HEK293 (cell line): ENCODE results near the gene SLC6A9.
A peak's percentile ranks its signal among the peaks of the same experiment; 100 is the strongest.

Source experiments
- CTCF ChIA-PET: fragments of 350-600 bp; formaldehyde crosslinking; extraction: SDS; loops from one replicate; lab custom pipeline; 2021; ENCODE audit warnings: antibody characterized with exemption; lab: Yijun Ruan, JAX
- POLR2A ChIA-PET: fragments of 300-600 bp; formaldehyde crosslinking; extraction: SDS; loops from one replicate; lab custom pipeline; 2020; ENCODE audit warnings: antibody characterized with exemption, inconsistent platforms; lab: Yijun Ruan, JAX
- H3K27ac ChIP-seq: fragments of 200-500 bp; sonication (Bioruptor generic); 2 replicates; pipeline ENCODE4 v1.5.1; 2014; ENCODE audit warnings: low read depth, low read length, control low read depth, inconsistent platforms; ENCODE audit errors: extremely low read depth
- H3K36me3 ChIP-seq, 2 experiments: fragments of 200-500 bp in 1 of 2; sonication (Bioruptor generic) in 1 of 2; 1 replicate in 1 of 2; 2 replicates in 1 of 2; pipeline ENCODE4 v1.5.1; 2014 to 2017; ENCODE audit warnings: inconsistent platforms in 2 of 2, low read length in 2 of 2; ENCODE audit not compliant: control insufficient read depth in 2 of 2, insufficient read depth in 1 of 2
- H3K4me1 ChIP-seq: fragments of 200-500 bp; sonication (Bioruptor generic); 2 replicates; pipeline ENCODE4 v1.5.1; 2014; ENCODE audit warnings: mild to moderate bottlenecking, low read length, inconsistent platforms; ENCODE audit not compliant: control insufficient read depth, insufficient read depth
- H3K4me3 ChIP-seq: 2 replicates; pipeline ENCODE4 v1.5.1; 2011; ENCODE audit warnings: low read depth, mild to moderate bottlenecking, control low read depth, low read length, moderate library complexity
- H3K9me3 ChIP-seq: fragments of 200-500 bp; sonication (Bioruptor generic); 2 replicates; pipeline ENCODE4 v1.5.1; 2014; ENCODE audit warnings: low read depth, low read length, inconsistent platforms; ENCODE audit not compliant: control insufficient read depth, insufficient read depth
- GFI1B ChIP-seq: fragments of 450-650 bp; formaldehyde crosslinking; IDR thresholded peaks from 2 replicates; pipeline ENCODE4 v1.5.1; 2016; ENCODE audit warnings: missing biosample characterization, missing genetic modification characterization
- KLF10 ChIP-seq: fragments of 450-650 bp; IDR thresholded peaks from 2 replicates; pipeline ENCODE4 v1.5.1; 2018; ENCODE audit warnings: missing biosample characterization, mild to moderate bottlenecking, missing genetic modification characterization
- KLF9 ChIP-seq: fragments of 450-650 bp; formaldehyde crosslinking; IDR thresholded peaks from 2 replicates; pipeline ENCODE4 v1.5.1; 2016; ENCODE audit warnings: missing biosample characterization, missing genetic modification characterization, low read depth
- MZF1 ChIP-seq: fragments of 450-650 bp; formaldehyde crosslinking; IDR thresholded peaks from 2 replicates; pipeline ENCODE4 v1.5.1; 2017; ENCODE audit warnings: missing biosample characterization, missing genetic modification characterization, borderline replicate concordance
- SCRT1 ChIP-seq: fragments of 450-650 bp; formaldehyde crosslinking; IDR thresholded peaks from 2 replicates; pipeline ENCODE4 v1.5.1; 2016; ENCODE audit warnings: missing biosample characterization, missing genetic modification characterization, borderline replicate concordance
- SCRT2 ChIP-seq: fragments of 450-650 bp; formaldehyde crosslinking; IDR thresholded peaks from 2 replicates; pipeline ENCODE4 v1.5.1; 2016; ENCODE audit warnings: missing biosample characterization, missing genetic modification characterization
- TCF7L2 ChIP-seq: IDR thresholded peaks from 2 replicates; pipeline ENCODE4 v1.6.1; 2011; ENCODE audit warnings: low read depth, mild to moderate bottlenecking, inconsistent platforms, low read length, moderate library complexity, borderline replicate concordance
- ZBTB17 ChIP-seq: fragments of 450-650 bp; formaldehyde crosslinking; IDR thresholded peaks from 2 replicates; pipeline ENCODE4 v1.5.1; 2016; ENCODE audit warnings: missing biosample characterization, missing genetic modification characterization
- ZBTB20 ChIP-seq: fragments of 450-650 bp; formaldehyde crosslinking; IDR thresholded peaks from 2 replicates; pipeline ENCODE4 v1.5.1; 2016; ENCODE audit warnings: missing biosample characterization, missing genetic modification characterization
- ZBTB21 ChIP-seq: fragments of 450-650 bp; formaldehyde crosslinking; IDR thresholded peaks from 2 replicates; pipeline ENCODE4 v1.5.1; 2017; ENCODE audit warnings: missing biosample characterization, missing genetic modification characterization
- ZBTB48 ChIP-seq: fragments of 450-650 bp; formaldehyde crosslinking; IDR thresholded peaks from 2 replicates; pipeline ENCODE4 v1.5.1; 2016; ENCODE audit warnings: missing biosample characterization, missing genetic modification characterization
- ZEB2 ChIP-seq: fragments of 450-650 bp; formaldehyde crosslinking; IDR thresholded peaks from 2 replicates; pipeline ENCODE4 v1.5.1; 2016; ENCODE audit warnings: missing biosample characterization, missing genetic modification characterization
- ZFP3 ChIP-seq: fragments of 450-650 bp; formaldehyde crosslinking; IDR thresholded peaks from 2 replicates; pipeline ENCODE4 v1.5.1; 2016; ENCODE audit warnings: low read depth, missing biosample characterization, missing genetic modification characterization
- ZFP41 ChIP-seq: fragments of 450-650 bp; formaldehyde crosslinking; IDR thresholded peaks from 2 replicates; pipeline ENCODE4 v1.5.1; 2016; ENCODE audit warnings: missing biosample characterization, missing genetic modification characterization, borderline replicate concordance
- ZNF133 ChIP-seq: fragments of 450-650 bp; formaldehyde crosslinking; IDR thresholded peaks from 2 replicates; pipeline ENCODE4 v1.5.1; 2016; ENCODE audit warnings: missing biosample characterization, missing genetic modification characterization
- ZNF146 ChIP-seq: fragments of 450-650 bp; formaldehyde crosslinking; IDR thresholded peaks from 2 replicates; pipeline ENCODE4 v1.5.1; 2016; ENCODE audit warnings: missing biosample characterization, missing genetic modification characterization
- ZNF157 ChIP-seq: fragments of 450-650 bp; formaldehyde crosslinking; IDR thresholded peaks from 2 replicates; pipeline ENCODE4 v1.5.1; 2016; ENCODE audit warnings: missing biosample characterization, missing genetic modification characterization
- ZNF174 ChIP-seq: fragments of 450-650 bp; formaldehyde crosslinking; IDR thresholded peaks from 2 replicates; pipeline ENCODE4 v1.5.0; 2017; ENCODE audit warnings: missing biosample characterization, mild to moderate bottlenecking, missing genetic modification characterization
- ZNF175 ChIP-seq: fragments of 450-650 bp; formaldehyde crosslinking; IDR thresholded peaks from 2 replicates; pipeline ENCODE4 v1.5.1; 2016; ENCODE audit warnings: missing biosample characterization, missing genetic modification characterization
- ZNF221 ChIP-seq: fragments of 450-650 bp; formaldehyde crosslinking; IDR thresholded peaks from 2 replicates; pipeline ENCODE4 v1.5.1; 2017; ENCODE audit warnings: missing biosample characterization, missing genetic modification characterization, borderline replicate concordance
- ZNF223 ChIP-seq: fragments of 450-650 bp; formaldehyde crosslinking; IDR thresholded peaks from 2 replicates; pipeline ENCODE4 v1.5.1; 2016; ENCODE audit warnings: missing biosample characterization, missing genetic modification characterization
- ZNF239 ChIP-seq: fragments of 450-650 bp; formaldehyde crosslinking; IDR thresholded peaks from 2 replicates; pipeline ENCODE4 v1.5.1; 2016; ENCODE audit warnings: missing biosample characterization, missing genetic modification characterization
- ZNF24 ChIP-seq: fragments of 450-650 bp; formaldehyde crosslinking; IDR thresholded peaks from 2 replicates; pipeline ENCODE4 v1.5.1; 2016; ENCODE audit warnings: missing biosample characterization, missing genetic modification characterization
- ZNF292 ChIP-seq: fragments of 450-650 bp; formaldehyde crosslinking; IDR thresholded peaks from 2 replicates; pipeline ENCODE4 v1.5.1; 2016; ENCODE audit warnings: low read depth, missing biosample characterization, missing genetic modification characterization, borderline replicate concordance
- ZNF423 ChIP-seq: fragments of 450-650 bp; formaldehyde crosslinking; IDR thresholded peaks from 2 replicates; pipeline ENCODE4 v1.5.1; 2016; ENCODE audit warnings: missing biosample characterization, missing genetic modification characterization
- ZNF596 ChIP-seq: fragments of 450-650 bp; IDR thresholded peaks from 2 replicates; pipeline ENCODE4 v1.5.0; 2018; ENCODE audit warnings: missing biosample characterization, mild to moderate bottlenecking, missing genetic modification characterization, moderate library complexity
- ZNF701 ChIP-seq: fragments of 450-650 bp; formaldehyde crosslinking; IDR thresholded peaks from 2 replicates; pipeline ENCODE4 v1.5.1; 2016; ENCODE audit warnings: missing biosample characterization, missing genetic modification characterization
- ZNF776 ChIP-seq: fragments of 450-650 bp; formaldehyde crosslinking; IDR thresholded peaks from 2 replicates; pipeline ENCODE4 v1.5.0; 2017; ENCODE audit warnings: missing biosample characterization, missing genetic modification characterization, borderline replicate concordance
- ZNF791 ChIP-seq: fragments of 450-650 bp; formaldehyde crosslinking; IDR thresholded peaks from 2 replicates; pipeline ENCODE4 v1.5.1; 2016; ENCODE audit warnings: missing biosample characterization, missing genetic modification characterization
- ZNF830 ChIP-seq: fragments of 450-650 bp; IDR thresholded peaks from 2 replicates; pipeline ENCODE4 v1.5.0; 2018; ENCODE audit warnings: missing biosample characterization, missing genetic modification characterization, low read depth, mild to moderate bottlenecking, moderate library complexity
- TF ChIP-seq, protein P1 (sequence below): fragments of 450-650 bp; formaldehyde crosslinking; IDR thresholded peaks from 2 replicates; pipeline ENCODE4 v1.5.1; 2017; ENCODE audit warnings: missing biosample characterization, mild to moderate bottlenecking, missing genetic modification characterization, moderate library complexity
- TF ChIP-seq, protein P2 (sequence below): fragments of 450-650 bp; formaldehyde crosslinking; IDR thresholded peaks from 2 replicates; pipeline ENCODE4 v1.5.1; 2016; ENCODE audit warnings: missing biosample characterization, missing genetic modification characterization
- TF ChIP-seq, protein P3 (sequence below): fragments of 450-650 bp; formaldehyde crosslinking; IDR thresholded peaks from 2 replicates; pipeline ENCODE4 v1.5.1; 2016; ENCODE audit warnings: missing biosample characterization, missing genetic modification characterization
- TF ChIP-seq, protein P4 (sequence below): fragments of 450-650 bp; formaldehyde crosslinking; IDR thresholded peaks from 2 replicates; pipeline ENCODE4 v1.5.0; 2017; ENCODE audit warnings: missing biosample characterization, missing genetic modification characterization, borderline replicate concordance

Gene SLC6A9

DNA sequence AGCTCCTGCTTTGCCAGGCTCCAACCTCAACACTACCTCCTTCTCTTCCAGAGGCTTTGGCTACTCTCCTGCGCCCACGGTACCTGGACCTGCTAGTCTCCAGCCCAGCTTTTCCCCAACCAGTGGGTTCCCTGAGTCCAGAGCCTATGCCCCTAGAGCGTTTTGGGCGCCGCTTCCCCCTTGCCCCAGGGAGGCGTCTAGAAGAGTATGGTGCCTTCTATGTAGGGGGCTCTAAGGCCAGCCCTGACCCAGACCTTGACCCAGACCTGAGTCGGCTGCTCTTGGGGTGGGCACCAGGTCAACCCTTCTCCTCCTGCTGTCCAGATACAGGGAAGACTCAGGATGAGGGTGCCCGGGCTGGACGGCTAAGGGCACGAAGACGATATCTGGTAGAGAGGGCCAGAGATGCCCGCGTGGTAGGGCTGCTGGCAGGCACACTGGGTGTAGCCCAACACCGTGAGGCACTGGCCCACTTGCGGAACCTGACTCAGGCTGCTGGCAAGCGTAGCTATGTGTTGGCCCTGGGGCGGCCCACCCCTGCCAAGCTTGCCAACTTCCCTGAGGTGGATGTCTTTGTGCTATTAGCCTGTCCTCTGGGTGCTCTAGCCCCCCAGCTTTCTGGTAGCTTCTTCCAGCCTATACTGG is 59.8 kb downstream of the SLC6A9 start:
- H3K9me3 ChIP-seq: no peaks in the 10 kb centered on the region
- peaks cover 0 to 52% of the 10 kb centered on the region in 2 experiments; a peak in 1 of 3 replicates for H3K36me3 ChIP-seq
- POLR2A ChIA-PET: interaction anchor here (1.7 kb wide), 1 partner anchor 321 kb away, joined by 5 read pairs; the partner anchor contains the start of gene KDM4A
- H3K4me3 ChIP-seq: no peak overlapping the region
- no peak for TF ChIP-seq ZNF133
- no peak for TF ChIP-seq TCF7L2
- TF ChIP-seq ZNF157 (tag by site-specific recombination): no peak
- no peak overlapping the region for H3K27ac ChIP-seq
- no peaks in the 10 kb centered on the region for H3K4me1 ChIP-seq
- CTCF ChIA-PET: interaction anchor here (0.6 to 1.2 kb wide), 5 partner anchors 36 to 699 kb away, joined by 3 to 7 read pairs (median 3); no protein-coding TSS in a partner anchor

DNA sequence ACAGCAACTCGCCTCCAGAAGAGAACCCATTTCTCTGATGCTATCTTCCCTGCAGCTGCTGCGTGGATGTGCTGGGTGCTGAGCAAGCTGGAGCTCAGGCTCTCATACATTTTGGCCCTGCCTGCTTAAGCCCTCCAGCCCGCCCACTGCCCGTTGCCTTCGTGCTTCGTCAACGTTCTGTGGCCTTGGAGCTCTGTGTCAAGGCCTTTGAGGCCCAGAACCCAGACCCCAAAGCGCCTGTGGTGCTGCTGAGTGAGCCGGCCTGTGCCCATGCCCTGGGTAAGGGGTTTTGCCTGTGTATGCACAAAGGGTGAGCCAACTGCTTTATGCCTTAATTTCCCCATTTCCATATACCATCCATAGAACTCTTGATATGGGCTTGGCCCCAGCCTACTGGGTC is 60.4 kb downstream of the SLC6A9 start:
- ChIA-PET CTCF (interaction anchor here (0.6 to 1.2 kb wide), 4 partner anchors 18 to 700 kb away, joined by 3 to 7 read pairs (median 3); no protein-coding TSS in a partner anchor), POLR2A (interaction anchor here (1.7 kb wide), 1 partner anchor 321 kb away, joined by 5 read pairs; the partner anchor contains the start of gene KDM4A)

DNA sequence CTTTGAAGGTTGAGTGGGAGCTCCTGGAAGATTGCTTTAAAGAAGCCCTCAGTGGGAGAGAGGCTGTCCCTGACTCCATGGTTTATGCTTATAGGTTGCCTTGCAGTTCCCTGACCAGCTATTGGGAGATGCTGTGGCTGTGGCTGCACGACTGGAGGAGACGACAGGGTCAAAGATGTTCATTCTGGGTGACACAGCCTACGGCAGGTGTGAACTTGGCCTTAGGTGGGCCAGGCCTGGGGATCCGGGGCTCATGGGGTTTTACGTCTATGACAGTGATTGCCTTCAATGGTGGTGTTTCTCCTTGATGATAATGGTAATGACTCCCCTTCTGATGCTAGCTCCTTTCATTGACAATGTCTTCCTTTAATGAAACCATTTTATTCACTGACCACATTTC is 60.8 kb downstream of the SLC6A9 start:
- no peak overlapping the region for H3K27ac ChIP-seq
- peak overlapping the region; percentile 89 for H3K4me3 ChIP-seq
- ChIA-PET CTCF (interaction anchor here (0.6 to 1.2 kb wide), 4 partner anchors 17 to 700 kb away, joined by 3 to 7 read pairs (median 3); no protein-coding TSS in a partner anchor), POLR2A (interaction anchor here (0.8 to 1.7 kb wide), 2 partner anchors 21 to 320 kb away, joined by 3 to 5 read pairs; partner anchors contain the start of gene KDM4A)
- no peaks in the 10 kb centered on the region for H3K9me3 ChIP-seq
- H3K36me3 ChIP-seq: peaks cover 0 to 53% of the 10 kb centered on the region in 2 experiments; a peak in 1 of 3 replicates
- no peaks in the 10 kb centered on the region for H3K4me1 ChIP-seq
- TF ChIP-seq ZBTB20 (no peak), ZNF146 (no peak), ZNF776 (tag by site-specific recombination) (no peak), MZF1 (tag by site-specific recombination) (no peak), ZNF596 (tag by site-specific recombination) (no peak), ZBTB48 (tag by site-specific recombination) (no peak), ZNF221 (tag by site-specific recombination) (no peak), ZNF239 (tag by site-specific recombination) (no peak), ZNF830 (tag by site-specific recombination) (no peak), ZNF174 (tag by site-specific recombination) (no peak)
- TF ChIP-seq, protein P1, sequence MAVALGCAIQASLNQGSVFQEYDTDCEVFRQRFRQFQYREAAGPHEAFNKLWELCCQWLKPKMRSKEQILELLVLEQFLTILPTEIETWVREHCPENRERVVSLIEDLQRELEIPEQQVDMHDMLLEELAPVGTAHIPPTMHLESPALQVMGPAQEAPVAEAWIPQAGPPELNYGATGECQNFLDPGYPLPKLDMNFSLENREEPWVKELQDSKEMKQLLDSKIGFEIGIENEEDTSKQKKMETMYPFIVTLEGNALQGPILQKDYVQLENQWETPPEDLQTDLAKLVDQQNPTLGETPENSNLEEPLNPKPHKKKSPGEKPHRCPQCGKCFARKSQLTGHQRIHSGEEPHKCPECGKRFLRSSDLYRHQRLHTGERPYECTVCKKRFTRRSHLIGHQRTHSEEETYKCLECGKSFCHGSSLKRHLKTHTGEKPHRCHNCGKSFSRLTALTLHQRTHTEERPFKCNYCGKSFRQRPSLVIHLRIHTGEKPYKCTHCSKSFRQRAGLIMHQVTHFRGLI (tag by site-specific recombination): no peak
- TF ChIP-seq, protein P2, sequence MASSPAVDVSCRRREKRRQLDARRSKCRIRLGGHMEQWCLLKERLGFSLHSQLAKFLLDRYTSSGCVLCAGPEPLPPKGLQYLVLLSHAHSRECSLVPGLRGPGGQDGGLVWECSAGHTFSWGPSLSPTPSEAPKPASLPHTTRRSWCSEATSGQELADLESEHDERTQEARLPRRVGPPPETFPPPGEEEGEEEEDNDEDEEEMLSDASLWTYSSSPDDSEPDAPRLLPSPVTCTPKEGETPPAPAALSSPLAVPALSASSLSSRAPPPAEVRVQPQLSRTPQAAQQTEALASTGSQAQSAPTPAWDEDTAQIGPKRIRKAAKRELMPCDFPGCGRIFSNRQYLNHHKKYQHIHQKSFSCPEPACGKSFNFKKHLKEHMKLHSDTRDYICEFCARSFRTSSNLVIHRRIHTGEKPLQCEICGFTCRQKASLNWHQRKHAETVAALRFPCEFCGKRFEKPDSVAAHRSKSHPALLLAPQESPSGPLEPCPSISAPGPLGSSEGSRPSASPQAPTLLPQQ: no peak
- TF ChIP-seq, protein P3, sequence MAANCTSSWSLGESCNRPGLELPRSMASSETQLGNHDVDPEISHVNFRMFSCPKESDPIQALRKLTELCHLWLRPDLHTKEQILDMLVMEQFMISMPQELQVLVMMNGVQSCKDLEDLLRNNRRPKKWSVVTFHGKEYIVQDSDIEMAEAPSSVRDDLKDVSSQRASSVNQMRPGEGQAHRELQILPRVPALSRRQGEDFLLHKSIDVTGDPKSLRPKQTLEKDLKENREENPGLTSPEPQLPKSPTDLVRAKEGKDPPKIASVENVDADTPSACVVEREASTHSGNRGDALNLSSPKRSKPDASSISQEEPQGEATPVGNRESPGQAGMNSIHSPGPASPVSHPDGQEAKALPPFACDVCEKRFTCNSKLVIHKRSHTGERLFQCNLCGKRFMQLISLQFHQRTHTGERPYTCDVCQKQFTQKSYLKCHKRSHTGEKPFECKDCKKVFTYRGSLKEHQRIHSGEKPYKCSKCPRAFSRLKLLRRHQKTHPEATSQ (tag by site-specific recombination): no peak

More for the DNA sequence above, 60.4 kb downstream of the SLC6A9 start:
- Histone ChIP-seq H3K4me1 (no peaks in the 10 kb centered on the region), H3K4me3 (no peak overlapping the region), H3K36me3 (peaks cover 0 to 52% of the 10 kb centered on the region in 2 experiments; a peak in 1 of 3 replicates), H3K27ac (no peak overlapping the region), H3K9me3 (no peaks in the 10 kb centered on the region)
- TF ChIP-seq ZNF292 (tag by site-specific recombination) (no peak), SCRT2 (no peak), ZBTB17 (tag by site-specific recombination) (no peak), ZNF423 (tag by site-specific recombination) (no peak), KLF9 (tag by site-specific recombination) (no peak), KLF10 (tag by site-specific recombination) (no peak), SCRT1 (tag by site-specific recombination) (no peak), ZFP41 (tag by site-specific recombination) (no peak), ZNF221 (tag by site-specific recombination) (no peak), GFI1B (no peak), ZNF701 (tag by site-specific recombination) (no peak), ZNF223 (tag by site-specific recombination) (no peak), ZFP3 (tag by site-specific recombination) (no peak), ZNF24 (tag by site-specific recombination) (no peak), ZNF791 (tag by site-specific recombination) (no peak), ZEB2 (tag by site-specific recombination) (no peak), ZBTB21 (no peak), ZNF175 (tag by site-specific recombination) (no peak)
- TF ChIP-seq, protein P4, sequence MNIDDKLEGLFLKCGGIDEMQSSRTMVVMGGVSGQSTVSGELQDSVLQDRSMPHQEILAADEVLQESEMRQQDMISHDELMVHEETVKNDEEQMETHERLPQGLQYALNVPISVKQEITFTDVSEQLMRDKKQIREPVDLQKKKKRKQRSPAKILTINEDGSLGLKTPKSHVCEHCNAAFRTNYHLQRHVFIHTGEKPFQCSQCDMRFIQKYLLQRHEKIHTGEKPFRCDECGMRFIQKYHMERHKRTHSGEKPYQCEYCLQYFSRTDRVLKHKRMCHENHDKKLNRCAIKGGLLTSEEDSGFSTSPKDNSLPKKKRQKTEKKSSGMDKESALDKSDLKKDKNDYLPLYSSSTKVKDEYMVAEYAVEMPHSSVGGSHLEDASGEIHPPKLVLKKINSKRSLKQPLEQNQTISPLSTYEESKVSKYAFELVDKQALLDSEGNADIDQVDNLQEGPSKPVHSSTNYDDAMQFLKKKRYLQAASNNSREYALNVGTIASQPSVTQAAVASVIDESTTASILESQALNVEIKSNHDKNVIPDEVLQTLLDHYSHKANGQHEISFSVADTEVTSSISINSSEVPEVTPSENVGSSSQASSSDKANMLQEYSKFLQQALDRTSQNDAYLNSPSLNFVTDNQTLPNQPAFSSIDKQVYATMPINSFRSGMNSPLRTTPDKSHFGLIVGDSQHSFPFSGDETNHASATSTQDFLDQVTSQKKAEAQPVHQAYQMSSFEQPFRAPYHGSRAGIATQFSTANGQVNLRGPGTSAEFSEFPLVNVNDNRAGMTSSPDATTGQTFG (tag by site-specific recombination): no peak
